Activated gamma-delta T cell treated with Interleukin-2 at 50 U/mL for 16 hours (primary cell): ENCODE data around the gene UBE2I.
"Not testable (repeated sequence)": the region's sequence is repeated elsewhere in the genome, so short reads cannot be mapped to it uniquely, and the experiment has no call there.

Experiments used
- DNase-seq: peaks from one replicate; pipeline ENCODE4 v3.0.0-alpha.2; 2020

UBE2I gene

DNA sequence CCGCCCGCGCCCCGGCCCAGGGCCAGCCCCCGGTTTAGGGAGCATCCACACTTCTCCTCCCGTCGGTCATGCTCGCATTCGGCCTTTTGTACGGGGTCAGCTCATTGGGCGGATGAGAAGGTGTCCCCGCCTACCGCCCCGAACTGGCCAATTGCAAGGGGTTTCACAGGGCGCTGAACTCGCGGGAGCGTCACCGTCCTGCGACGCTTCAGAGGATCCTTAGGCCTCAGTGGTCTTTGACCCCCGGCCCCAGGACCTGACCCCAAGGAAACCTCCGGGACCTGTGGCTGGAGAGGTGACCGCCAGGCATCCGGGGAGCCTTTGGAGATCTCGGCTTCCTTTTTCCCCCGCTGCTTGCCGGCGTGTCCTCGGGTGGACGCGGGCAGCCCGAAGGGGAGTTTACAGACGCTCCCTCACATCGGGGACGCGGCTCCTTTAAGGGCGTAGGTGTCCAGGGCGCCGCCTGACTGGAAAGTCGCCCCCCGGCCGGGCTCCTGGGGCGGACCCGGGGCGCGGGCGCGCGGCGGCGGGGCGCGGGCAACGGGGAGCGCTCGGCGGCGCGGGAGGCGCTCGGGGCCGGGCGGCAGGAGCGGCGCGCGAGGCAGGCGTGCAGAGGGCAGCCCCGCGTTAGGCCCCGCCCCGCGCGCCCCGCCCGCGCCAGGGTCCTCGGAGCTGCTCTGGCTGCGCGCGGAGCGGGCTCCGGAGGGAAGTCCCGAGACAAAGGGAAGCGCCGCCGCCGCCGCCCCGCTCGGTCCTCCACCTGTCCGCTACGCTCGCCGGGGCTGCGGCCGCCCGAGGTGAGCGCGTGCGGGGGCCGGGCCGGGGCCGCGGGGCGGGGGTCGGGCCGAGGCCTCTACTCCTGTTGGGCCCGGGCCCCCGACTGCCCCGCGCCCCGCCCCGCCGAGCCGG is at the start of gene UBE2I:
Gene UBE2I, plus strand, starts transcription at position 660 of the 909 bp plus-strand sequence. CDS start 4,395 bp downstream, outside the sequence.
- peak; percentile 97 for DNase-seq

DNA sequence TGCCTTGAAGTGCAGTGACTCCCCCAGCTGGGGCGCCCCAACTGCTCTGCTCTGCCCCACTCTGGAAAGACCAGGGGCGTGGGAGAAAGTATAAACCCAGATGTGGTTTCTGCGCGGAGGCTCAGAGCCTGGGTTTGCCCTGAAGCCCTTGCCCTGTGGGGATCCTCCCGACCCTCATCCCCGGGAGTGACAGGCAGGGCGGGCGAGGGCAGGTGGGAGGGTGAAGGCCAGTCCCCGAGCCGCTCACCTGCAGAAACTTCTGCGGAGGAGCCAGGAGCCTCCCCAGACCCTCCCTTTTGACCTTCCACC is 49.7 kb upstream of the UBE2I start:
- DNase-seq: no peak

DNA sequence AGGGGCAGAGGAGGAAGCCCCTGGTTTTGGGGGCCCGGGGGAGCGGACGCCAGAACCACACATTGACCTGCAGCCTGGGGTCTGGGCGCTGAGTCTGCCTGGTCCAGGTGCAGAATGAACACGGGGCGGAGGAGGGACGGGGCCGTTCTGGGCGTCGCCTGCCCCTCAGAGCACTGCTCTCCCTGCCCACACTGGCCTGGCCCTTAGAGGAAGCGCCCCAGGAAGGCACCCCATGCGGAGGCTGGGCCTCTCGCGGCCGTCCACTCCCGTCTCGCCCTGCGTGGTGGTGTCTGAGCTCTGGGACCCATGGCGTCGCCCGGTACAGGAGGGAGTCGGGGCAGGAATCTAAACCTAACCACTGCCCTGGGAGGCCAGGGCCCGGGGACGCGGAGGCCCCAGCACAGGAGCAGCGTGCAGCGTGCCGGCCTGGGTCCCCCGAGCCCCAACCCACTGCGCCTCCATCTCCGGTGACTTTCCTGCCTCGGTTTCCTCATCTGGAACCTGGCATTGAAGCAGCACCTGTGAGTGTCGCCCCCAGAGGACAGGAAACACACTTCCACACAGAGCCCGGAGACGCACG is 49.2 kb upstream of the UBE2I start:
- DNase-seq: no peak

DNA sequence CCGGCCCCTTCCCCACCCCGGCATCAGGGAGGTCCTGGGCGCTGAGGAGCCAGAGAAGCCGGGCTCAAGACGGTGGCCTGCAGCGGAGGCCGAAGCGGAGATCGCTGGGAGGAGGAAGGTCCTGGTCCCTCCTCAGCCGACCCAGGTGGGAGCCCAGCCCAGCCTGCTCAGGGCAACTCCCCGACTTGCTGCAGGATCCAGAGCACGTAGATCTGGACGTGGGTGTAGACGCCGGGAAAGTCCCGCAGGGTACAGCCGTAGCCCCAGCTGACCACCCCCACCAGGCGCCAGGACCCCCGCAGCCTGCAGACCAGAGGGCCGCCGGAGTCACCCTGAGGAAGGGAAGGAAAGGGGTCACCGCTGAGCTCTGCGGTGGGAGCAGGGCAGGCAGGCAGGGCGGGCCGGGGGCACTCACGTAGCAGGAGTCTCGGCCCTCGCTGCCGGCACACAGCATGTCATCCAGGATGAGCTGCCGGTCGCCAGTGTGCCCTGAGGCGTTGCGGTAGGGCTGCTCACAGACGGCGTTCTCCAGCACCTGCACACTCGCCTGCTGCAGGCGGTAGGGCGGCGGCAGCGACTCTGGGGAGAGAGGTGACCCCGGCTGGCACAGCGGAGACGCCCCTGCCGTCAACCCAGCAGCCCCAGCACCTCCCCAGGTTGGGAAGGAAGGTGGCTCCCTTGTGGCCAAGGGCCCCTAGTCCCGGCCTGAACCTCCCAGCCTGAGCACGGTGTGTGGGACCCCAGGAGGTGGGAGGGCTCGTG is 48.1 kb upstream of the UBE2I start:
- DNase-seq: no peak

DNA sequence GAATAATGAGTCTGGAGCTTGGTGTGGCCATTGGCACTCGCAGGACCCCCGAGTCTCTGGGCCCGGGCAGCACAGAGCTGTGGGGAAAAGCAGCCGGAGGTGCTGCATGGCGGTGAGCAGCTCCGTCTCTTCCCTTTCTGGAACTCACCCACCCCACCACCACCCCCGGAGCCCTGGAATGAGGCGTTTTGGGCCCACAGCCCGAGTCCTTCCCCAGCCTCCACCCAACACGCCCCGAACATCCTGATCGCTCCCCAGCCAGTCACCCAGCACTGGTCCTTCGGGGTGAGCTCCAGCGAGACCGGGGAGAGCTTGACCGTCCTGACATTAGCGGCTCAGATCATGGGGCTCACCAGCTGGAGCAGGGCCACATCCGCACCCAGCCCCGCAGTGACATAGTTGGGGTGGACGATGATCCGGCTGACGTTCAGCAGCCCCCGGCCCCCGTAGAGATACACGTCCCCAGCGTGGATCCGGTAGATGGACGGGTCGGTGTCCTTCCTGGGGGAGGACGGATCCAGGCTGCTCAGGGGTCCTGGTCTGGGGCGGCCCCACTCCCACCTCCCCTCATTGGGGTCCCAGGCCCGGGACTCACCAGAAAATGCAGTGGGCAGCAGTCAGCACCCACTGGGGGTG is 47.1 kb upstream of the UBE2I start:
- DNase-seq: no peak

DNA sequence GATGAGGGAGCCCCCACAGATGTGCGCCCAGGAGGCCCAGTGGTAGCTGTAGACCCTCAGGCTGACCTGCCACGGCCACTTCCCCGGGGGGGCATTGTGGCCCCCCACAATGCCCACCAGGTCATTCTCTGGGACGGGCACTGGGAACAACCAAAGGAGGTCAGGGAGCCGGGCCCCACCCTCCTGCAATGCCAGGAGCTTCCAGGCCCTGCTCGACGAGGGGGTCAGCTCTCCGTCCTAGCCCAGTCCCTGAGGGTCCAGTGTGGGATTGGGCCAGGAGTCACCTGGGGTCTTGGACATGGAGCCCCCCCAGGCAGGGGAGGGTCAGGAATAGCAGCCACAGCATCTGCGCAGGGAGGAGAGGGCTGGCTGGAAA is 46.6 kb upstream of the UBE2I start:
- no peak for DNase-seq

DNA sequence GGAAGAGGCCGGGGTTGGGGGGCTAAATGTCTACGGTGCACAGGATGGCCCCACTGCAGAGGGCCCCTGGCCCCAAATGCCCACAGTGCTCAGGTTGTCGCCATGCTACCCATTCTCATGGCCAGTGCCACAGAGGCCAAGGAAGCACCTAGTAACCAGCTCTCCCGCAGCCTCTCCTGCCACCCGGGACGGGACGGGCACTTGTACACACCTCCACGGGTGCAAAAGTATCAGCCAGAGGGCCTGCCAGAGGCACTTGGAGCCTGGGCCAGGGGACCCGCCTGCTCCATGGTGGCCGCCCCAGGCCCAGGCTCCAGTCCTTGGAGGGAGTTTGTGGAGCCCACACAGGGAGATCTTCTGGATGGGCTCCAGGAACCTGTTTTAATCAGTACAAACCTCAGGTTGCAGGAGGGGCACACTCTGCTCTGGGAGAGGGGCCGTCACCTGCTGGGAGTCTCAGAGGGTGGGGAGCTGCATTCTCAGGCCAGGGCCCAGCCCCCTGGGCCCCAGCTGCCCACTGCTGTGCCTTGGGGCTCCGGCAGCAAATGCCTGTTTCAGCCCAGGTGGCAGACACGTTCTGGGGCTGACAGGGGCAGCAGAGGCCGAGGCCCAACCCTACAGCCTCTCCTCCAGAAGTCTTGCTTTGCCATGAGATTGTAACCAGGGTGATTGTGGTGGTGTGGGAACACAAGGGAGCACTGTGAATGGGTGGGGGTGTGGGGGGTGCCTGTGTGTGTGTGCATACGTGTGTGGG is 45.7 kb upstream of the UBE2I start:
- no peak for DNase-seq

DNA sequence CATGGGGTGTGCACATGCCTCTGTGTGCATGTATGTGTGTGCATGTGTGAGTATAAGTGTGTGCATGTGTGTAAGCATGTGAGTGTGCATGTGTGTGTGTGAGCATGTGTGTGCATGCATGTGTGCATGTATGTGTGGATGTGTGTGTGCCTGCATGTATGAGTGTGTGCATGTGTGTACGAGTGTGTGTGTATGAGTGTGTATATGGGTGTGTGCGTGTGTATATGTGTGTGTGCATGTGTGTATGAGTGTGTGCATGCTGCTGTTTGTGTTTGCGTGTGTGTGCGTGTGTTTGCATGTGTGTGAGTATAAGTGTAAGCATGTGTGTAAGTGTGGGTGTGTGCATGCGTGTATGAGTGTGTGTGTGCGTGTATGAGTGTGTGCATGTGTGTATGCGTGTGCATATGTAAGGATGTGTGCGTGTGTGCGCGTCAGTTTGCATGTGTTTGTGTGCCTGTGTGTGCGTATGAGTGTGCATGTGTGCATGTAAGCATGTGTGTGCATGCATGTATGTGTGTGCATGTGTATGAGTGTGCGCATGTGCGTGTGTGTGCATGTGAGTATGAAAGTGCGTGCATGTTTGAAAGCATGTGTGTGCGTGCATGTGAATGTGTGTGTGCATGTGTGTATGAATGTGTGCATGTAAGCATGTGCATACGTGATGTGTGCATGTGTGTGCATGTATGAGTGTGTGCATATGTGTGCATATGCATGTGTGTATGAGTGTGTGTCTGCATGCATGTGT is 44.9 kb upstream of the UBE2I start:
- no peak for DNase-seq

DNA sequence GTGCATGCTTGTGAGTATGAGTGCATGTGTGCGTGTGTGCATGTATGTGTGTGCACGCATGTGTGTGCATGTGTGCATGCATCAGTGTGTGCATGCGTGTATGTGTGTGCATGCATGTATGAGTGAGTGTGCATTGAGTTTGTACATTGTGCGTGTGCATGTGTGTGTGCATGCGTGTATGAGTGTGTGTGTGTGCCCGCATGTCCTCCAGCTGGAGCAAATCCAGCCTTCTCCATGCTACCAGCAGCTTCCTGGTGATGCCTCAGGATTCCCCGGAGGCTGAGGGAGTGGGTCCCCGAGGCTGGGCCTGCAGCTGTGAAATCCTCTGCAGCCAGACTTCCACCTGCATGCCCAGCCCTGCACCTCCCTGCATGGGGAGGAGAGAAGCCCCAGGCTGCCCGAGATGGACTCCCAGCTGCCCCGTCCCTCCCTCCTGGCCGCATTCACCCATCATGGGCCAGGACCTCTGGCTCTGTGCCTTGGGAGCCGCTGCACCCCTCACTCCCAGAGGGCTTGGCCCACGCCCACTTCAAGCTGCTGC is 44.3 kb upstream of the UBE2I start:
- no peak for DNase-seq

DNA sequence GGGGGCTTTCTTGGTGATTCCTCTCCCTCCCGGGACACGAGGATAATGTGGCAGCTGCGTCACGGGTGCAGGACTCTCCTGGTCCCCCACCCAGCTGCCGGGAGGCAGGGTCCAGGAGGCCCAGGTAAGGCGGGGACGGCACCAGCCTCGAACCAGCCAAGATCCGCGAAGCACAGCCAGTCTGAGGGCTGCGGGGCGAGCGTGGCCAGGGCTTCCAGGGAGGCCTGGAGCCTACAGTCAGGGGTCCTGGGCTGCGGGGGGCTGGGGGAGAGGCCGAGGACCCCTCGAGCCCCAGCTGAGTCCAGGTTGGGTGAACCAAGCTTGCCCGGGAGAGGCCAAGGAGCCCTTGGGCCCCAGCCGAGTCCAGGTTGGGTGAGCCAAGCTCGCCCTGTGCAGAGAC is 43.6 kb upstream of the UBE2I start:
- no peak for DNase-seq

DNA sequence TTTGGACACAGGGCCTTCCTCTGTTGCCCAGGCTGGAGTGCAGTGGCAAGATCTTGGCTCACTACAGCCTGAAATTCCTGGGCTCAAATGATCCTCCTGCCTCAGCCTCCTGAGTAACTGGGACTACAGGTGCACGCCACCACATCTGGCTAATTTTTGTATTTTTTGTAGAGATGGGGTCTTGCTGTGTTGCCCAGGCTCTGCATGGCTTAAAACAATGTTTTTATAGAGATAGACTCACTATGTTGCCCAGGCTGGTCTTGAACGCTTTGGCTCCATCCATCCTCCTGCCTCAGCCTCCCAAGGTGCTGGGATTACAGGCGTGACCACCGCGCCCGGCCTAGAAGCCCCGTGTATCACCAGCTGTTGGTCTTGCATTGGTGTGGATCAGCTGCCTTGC is 40.0 kb upstream of the UBE2I start:
- not testable (repeated sequence) for DNase-seq

DNA sequence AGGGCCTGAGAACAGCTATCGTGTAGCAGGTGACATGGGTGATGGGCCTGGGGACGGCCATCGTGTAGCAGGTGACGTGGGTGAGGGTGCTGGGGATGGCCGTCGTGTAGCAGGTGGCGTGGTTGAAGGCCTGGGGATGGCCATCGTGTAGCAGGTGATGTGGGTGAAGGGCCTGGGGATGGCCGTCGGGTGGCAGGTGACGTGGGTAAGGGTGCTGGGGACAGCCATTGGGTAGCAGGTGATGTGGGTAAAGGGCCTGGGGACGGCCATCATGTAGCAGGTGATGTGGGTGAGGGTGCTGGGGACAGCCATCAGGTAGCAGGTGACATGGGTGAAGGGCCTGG is 38.1 kb upstream of the UBE2I start:
- no peak for DNase-seq

DNA sequence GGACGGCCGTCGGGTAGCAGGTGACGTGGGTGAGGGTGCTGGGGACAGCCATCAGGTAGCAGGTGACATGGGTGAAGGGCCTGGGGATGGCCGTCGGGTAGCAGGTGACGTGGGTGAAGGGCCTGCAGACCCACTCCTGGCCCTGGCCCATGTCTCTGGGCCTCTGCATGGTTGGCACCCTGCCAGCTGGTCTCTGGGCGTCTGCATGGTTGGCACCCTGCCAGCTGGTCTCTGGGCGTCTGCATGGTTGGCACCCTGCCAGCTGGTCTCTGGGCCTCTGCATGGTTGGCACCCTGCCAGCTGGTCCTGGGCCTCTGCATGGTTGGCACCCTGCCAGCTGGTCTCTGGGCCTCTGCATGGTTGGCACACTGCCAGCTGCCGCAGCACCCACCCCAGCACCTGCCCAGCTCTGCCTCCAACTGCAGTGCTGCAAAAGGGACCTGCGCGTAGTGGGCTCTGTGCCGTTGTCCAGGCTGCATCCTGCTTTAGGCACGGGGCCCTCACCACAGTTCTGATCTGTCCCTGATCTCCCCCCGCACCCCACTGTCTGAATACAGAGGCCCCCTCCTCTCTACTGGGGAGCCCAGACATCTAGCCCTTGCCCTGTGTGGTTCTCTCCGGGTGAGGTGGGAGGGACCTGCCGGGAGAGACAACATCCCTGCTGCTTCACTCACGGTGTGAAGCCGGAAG is 37.6 kb upstream of the UBE2I start:
- DNase-seq: peak; percentile 26

DNA sequence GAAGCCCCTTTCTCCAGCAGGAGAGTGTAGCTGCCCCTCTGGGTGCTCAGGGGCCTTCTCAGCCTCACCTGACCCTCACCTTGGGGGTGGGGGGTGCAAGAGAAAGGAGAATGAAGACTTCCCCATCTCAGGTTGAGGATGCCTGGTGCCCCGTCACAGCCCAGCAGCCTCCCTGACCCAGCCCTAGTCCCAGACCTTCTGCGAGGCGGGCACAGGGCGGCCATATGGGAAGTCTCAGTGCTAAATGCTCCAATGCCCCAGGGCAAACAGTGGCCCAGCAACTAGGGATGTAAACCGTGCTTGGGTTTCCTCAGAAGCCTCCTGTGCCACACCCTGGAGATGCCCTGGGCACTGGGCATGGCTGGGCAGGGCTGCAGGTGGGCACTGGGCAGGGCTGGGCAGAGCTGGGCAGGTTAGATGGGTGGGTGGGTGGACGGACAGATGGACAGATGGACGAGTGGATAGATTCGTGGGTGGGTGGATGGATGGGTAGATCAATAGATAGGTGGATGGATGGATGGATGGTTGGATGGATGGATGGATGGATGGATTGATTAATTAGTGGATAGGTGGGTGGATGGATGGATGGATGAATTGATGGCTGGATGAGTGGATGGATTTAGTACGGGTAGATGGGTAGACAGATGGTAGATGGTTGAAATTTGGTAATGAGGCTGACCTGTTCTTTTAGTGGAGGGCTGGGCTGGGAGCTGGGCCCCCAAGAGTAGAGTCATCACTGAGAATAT is 36.8 kb upstream of the UBE2I start:
- no peak for DNase-seq

DNA sequence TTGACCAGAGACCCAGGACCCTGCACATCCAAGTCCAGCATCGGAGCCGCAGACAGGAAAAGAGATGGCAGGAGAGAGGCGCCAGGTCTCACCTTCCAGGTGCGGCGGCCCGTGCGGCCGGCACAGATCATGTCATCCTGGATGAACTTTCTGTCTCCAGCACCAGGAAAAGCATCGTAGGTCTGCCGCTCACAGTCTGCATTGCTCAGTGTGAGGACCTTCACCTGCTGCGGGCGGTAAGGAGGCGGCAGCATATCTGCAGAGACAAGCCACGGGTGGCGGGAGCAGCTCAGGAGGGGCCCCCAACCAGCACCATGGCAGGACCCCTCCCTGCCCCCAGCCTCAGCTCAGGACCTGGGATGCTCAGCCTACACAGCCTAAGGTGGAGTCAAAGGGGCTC is 35.6 kb upstream of the UBE2I start:
- DNase-seq: no peak

DNA sequence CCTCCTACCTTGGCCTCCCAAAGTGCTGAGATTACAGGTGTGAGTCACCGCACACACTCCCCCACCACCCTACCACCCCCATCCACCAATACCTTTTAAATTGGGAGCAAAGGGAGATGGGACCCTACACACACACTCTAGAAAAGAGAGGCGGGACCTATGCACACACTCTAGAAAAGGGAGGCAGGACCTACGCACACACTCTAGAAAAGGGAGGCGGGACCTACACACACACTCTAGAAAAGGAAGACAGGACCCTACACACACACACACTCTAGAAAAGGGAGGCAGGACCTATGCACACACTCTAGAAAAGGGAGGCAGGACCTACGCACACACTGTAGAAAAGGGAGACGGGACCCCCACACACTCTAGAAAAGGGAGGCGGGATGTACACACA is 34.7 kb upstream of the UBE2I start:
- DNase-seq: no peak

DNA sequence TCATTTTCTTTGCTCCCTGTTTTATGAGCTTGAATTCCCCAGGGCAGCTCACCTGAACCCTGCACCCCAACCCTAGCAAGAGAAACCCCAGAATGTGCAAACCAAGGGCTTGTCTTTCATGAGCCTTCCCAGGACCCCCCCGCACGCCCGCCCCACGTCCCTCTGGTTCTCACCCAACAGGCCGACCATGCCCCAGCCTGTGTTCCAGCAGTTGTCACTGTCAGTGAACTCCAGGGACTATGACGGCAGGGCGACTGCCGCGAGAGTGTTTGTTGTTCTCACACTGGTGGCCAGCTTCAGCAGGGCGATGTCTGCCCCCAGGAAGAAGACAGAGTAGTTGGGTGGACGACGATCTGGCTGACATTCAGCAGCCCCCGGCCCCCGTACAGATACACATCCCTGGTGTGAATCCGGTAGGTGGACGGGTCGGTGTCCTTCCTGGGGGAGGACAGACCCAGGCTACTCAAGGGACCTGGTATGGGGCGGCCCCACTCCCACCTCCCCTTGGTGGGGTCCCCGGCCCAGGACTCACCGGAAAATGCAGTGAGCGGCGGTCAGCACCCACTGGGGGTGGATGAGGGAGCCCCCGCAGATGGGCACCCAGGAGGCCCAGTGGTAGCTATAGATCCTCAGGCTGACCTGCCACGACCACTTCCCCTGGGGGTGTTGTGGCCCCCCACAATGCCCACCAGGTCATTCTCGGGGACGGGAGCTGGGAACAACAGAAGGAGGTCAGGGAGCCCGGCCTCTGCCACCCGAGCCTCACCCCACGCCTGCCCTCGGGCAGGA is 33.5 kb upstream of the UBE2I start:
- DNase-seq: no peak

DNA sequence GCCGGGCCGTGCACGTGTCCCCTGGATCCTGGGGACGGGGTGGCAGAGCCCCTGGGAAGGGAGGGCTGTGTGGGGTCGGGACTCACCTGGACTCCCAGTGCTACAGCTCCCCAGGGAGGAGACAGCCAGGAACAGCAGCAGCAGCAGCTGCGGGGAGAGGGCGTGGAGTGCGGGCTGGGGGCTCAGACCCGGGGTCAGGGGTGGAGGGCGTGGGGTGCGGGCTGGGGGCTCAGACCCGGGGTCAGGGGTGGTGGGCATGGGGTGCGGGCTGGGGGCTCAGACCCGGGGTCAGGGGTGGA is 32.9 kb upstream of the UBE2I start:
- no peak for DNase-seq

DNA sequence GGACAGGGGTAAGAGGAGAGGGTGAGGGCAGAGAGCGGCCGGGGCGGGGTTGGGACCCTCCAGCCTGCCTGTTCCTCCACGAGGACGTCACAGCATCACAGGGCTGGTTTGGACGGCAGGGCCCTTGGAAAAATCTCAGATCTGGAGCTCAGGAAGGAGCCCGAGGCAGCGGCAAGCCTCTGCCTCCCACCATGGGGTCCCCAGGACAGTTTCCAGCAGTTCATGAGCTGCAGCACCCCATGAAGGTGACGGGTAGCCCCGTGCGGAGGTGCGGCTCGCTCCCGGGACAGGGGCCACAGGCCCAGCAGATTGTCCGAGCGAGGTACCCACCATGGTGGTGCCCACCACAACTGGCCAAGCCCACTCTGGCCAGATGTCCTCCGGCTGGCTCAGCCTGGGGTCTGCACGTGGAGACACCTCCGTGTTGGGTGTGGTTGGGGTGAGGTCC is 32.3 kb upstream of the UBE2I start:
- no peak for DNase-seq
